Effector memory CD8-positive, alpha-beta T cell (primary cell): ENCODE results near the gene TIMM8A.
"Not testable (repeated sequence)": the region's sequence is repeated elsewhere in the genome, so short reads cannot be mapped to it uniquely, and the experiment has no call there.

Experiments
- ATAC-seq: fragments of 150-1000 bp; cut with Tn5 transposase; replicated peaks from 2 replicates; pipeline ENCODE4 v1.10.0; 2021; ENCODE audit warnings: mild to moderate bottlenecking, moderate library complexity
- DNase-seq, 3 experiments: peaks; one replicate each; pipeline ENCODE4 v3.0.0; 2021
- H3K27ac Mint-ChIP-seq, 2 donors: one replicate each; pipeline ENCODE4 v1.8.0; 2022; ENCODE audit warnings: mild to moderate bottlenecking in 2 of 2, mixed read lengths in 2 of 2, moderate library complexity in 2 of 2
- H3K27me3 Mint-ChIP-seq, 2 donors: one replicate each; pipeline ENCODE4 v1.8.0; 2022; ENCODE audit warnings: mixed read lengths in 2 of 2
- H3K36me3 Mint-ChIP-seq: one replicate; pipeline ENCODE4 v1.8.0; 2022; ENCODE audit warnings: mild to moderate bottlenecking, moderate library complexity, mixed read lengths; ENCODE audit not compliant: insufficient read depth
- H3K4me1 Mint-ChIP-seq, 2 donors: one replicate each; pipeline ENCODE4 v1.8.0; 2022; ENCODE audit warnings: low read depth in 2 of 2, mixed read lengths in 2 of 2
- H3K4me3 Mint-ChIP-seq, 2 donors: one replicate each; pipeline ENCODE4 v1.8.0; 2022; ENCODE audit warnings: mild to moderate bottlenecking in 2 of 2, mixed read lengths in 2 of 2, moderate library complexity in 2 of 2
- H3K9me3 Mint-ChIP-seq, 2 donors: one replicate each; pipeline ENCODE4 v1.8.0; 2022; ENCODE audit warnings: mixed read lengths in 2 of 2

Gene TIMM8A

DNA sequence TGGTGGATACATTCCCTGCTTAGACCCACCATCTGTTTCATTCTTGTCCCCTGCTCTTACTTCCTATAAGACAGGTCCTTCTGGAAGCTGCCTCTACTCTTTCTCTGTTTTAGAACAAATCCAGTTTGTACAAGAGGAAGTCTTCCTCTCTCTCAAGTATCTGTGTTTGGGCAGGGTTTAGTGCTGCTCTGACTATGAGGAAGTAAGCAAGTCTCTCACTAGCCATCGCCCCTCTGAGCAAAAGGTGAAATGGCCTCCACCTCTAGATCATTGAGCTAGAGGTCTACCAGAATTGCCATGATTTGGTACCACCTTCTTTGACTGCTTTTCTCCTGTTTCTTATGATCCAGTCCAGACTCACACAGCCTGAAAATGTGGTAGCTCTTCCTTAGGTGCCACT is 29.0 kb upstream of the TIMM8A start:
- DNase-seq, result no peak
- Mint-ChIP-seq H3K4me1 (no peaks in the 10 kb centered on the region), H3K9me3 (no peaks in the 10 kb centered on the region), H3K27me3 (no peaks in the 10 kb centered on the region), H3K27ac (no peak overlapping the region), H3K36me3 (no peaks in the 10 kb centered on the region), H3K4me3 (no peak overlapping the region)
- ATAC-seq, result no peak

DNA sequence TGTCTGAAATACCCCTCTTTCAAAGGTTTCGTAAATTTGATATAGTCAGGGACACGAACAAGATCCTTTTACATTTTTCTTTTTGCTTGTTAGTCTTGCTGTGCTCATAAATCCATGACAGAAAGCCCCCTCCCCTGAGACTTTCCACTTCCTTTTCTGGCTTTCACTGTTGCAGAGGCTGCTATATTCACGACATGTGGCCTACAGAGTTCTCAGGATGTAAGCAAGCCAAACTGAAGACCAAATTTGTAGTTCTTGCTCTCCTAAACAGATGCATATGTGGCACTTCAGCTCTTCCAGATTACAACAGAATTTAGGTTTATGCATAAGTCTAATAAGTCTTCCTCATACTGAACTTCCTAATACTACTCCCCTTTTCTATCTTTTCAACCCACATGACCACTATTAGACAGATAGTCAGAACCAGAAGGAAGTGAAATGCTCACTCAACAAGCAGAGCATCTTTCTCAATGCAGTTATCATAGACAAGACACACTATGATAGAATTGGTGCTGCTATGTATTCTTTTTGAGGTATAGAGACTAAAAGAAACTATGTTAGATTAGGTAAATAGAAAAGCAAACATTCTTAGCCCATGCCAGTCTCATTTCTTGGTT is 22.5 kb upstream of the TIMM8A start:
- ATAC-seq (no peak), DNase-seq (no peak)
- Mint-ChIP-seq H3K27ac (no peak overlapping the region), H3K4me3 (no peak overlapping the region), H3K36me3 (no peaks in the 10 kb centered on the region), H3K27me3 (no peaks in the 10 kb centered on the region), H3K4me1 (no peaks in the 10 kb centered on the region), H3K9me3 (no peaks in the 10 kb centered on the region)

DNA sequence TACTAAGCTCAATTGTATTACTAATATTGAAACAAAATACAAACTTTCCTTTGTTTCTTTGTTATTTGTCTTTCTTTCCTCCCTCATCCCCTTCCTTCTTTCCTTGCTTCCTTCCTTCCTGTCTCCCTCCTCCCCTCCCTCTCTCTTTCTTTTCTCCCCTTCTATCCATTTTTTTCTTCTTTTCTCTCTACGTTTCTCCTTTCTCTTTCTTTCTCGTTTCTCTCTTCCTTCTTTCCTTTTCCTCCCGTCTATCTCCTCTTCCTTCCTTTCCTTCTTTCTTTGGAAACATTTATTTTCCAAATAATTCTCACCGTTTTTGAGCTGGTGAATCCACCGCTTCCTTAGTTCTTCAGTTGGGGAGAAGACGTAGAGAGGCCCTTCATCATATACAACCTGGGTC is 21.1 kb upstream of the TIMM8A start:
- DNase-seq, result no peak
- no peaks in the 10 kb centered on the region for H3K36me3 Mint-ChIP-seq
- H3K4me3 Mint-ChIP-seq, result no peak overlapping the region
- no peaks in the 10 kb centered on the region for H3K9me3 Mint-ChIP-seq
- no peaks in the 10 kb centered on the region for H3K27me3 Mint-ChIP-seq
- no peaks in the 10 kb centered on the region for H3K4me1 Mint-ChIP-seq
- no peak overlapping the region for H3K27ac Mint-ChIP-seq
- ATAC-seq, result no peak

DNA sequence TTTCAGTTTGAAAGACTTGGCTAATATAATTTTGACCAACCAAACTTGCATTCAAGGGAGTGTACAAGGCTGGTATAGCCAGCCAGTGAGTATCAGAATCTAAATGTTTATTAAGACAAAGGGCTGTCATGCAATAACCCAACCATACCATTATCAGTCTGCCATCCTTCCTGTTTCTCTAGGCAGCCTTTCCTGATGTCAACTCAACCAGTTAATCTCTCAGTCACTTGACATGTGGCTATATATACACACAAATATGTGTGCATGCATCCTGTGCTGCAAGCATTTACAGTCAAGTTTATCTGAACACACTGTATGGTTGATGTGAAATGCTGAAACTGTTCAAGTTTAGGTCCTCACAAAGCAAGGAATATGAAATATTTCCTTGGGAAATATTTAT is 20.3 kb upstream of the TIMM8A start:
- Mint-ChIP-seq H3K4me1 (no peaks in the 10 kb centered on the region), H3K9me3 (no peaks in the 10 kb centered on the region), H3K36me3 (no peaks in the 10 kb centered on the region), H3K4me3 (no peak overlapping the region), H3K27ac (no peak overlapping the region), H3K27me3 (no peaks in the 10 kb centered on the region)
- no peak for DNase-seq
- no peak for ATAC-seq

DNA sequence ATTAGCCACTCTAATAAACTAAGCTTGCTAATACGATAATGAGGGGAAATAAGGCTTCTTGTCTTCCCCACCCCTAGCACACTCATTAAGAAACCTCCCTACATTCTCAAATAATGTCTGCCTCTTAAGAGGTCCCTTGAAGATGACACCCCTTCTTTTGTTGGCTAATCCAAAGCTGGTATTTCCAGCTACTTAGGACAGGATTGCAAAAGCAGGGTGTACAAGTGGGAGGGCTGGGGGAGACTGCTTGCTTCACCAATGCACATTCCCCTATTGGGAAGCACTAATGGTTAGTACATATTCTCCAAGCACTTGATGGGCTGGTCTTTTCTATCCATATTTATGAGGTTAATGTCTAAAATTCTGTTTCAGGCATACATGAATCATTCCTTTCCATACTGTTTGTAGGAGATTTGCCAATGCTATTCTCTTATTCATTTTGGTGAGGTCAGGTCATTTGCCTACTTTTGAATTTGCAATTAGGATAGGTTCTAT is 16.8 kb upstream of the TIMM8A start:
- no peaks in the 10 kb centered on the region for H3K9me3 Mint-ChIP-seq
- no peak for DNase-seq
- no peak overlapping the region for H3K27ac Mint-ChIP-seq
- no peaks in the 10 kb centered on the region for H3K27me3 Mint-ChIP-seq
- no peaks in the 10 kb centered on the region for H3K4me1 Mint-ChIP-seq
- ATAC-seq, result no peak
- no peak overlapping the region for H3K4me3 Mint-ChIP-seq
- H3K36me3 Mint-ChIP-seq, result peaks cover 3% of the 10 kb centered on the region

DNA sequence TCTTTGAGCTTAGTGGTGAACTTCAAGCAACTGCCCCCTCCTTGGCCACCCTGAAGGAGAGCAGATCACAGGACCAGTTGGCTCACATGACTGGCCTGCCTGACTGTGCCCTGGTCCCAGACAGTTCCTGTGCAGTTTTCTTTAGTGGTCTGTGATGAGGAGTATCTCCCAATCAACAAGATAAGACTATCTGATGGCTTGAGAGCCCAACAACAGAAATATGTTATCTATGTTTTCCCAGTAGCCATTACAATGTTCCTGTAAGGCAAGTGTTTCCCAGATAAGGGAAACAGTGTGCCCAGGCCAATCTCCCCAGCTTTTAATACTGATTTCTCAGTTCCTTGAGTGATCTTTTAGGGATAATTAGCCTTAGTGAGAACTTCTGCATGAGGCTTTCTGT is 14.2 kb upstream of the TIMM8A start:
- Mint-ChIP-seq H3K9me3 (no peaks in the 10 kb centered on the region), H3K27me3 (no peaks in the 10 kb centered on the region)
- ATAC-seq, result no peak

DNA sequence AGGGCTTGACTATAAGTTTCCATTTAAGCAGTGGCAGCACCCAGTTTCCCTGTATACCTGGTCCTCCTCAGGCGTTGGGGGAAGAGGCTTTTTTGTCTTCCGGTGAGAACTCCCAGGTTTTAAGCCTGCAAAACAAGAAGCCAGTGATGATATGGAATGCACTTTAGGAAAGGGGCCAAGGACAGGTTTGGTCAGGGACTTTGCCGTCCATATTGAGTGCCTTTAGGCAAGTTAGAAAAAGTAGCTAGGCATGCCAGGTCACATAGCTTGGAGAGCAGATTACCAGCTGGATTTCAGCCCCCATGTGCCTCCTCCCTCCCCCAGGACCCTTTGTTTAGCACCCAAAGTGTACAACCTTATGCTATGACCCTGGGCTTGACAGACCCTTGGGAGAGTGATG is 13.6 kb upstream of the TIMM8A start:
- H3K27me3 Mint-ChIP-seq, result no peaks in the 10 kb centered on the region
- ATAC-seq (no peak), DNase-seq (no peak)
- no peak overlapping the region for H3K4me3 Mint-ChIP-seq
- H3K27ac Mint-ChIP-seq, result no peak overlapping the region
- peaks cover 0 to 5% of the 10 kb centered on the region in 2 donors for H3K4me1 Mint-ChIP-seq
- no peaks in the 10 kb centered on the region for H3K9me3 Mint-ChIP-seq
- H3K36me3 Mint-ChIP-seq, result peaks cover 3% of the 10 kb centered on the region

More for the DNA sequence above, 14.2 kb upstream of the TIMM8A start:
- no peak for DNase-seq
- Mint-ChIP-seq H3K4me1 (peaks cover 0 to 5% of the 10 kb centered on the region in 2 donors), H3K36me3 (peaks cover 3% of the 10 kb centered on the region), H3K4me3 (no peak overlapping the region), H3K27ac (no peak overlapping the region)

DNA sequence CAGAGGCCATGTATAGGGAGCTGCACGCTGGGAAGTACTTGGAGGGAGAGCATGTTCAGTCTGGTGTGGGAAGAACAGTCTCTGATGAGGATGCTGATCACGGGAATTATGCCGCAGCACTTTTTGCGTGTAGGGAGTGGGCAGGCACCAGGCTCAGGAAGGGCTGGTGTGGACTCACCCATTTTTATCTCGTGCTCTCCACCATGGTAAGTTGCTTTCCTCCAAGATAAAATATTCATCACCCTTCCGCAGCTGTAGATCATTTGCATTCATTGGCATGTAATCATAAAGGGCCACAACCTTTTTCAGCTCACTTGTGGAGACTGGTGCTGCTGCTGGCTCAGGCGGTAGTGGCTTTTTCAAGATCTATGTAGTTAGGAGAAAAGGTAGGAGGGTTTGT is 11.8 kb upstream of the TIMM8A start:
- H3K36me3 Mint-ChIP-seq, result peaks cover 3% of the 10 kb centered on the region
- DNase-seq (no peak), ATAC-seq (no peak)
- H3K4me1 Mint-ChIP-seq, result peaks cover 0 to 5% of the 10 kb centered on the region in 2 donors
- H3K4me3 Mint-ChIP-seq, result no peak overlapping the region
- H3K27ac Mint-ChIP-seq, result no peak overlapping the region
- H3K9me3 Mint-ChIP-seq, result no peaks in the 10 kb centered on the region
- H3K27me3 Mint-ChIP-seq, result no peaks in the 10 kb centered on the region

DNA sequence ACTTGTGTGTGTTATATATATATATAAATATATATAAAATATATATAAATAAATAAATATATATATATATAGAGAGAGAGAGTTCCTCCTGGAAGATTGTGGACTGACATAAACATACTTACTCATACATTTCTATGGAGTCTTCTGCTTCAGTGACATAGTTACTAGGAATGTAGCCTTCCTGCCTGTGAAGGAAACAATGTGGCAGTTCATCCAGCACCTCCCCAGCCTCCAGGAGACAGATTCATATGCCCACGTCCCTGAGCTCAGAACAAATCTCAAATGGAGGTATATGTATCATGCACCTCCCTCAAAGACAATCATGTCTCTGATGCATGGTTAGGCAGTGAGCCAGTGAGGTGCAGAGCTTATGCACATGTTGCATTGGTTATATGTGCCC is 11.4 kb upstream of the TIMM8A start:
- Mint-ChIP-seq H3K4me1 (peaks cover 0 to 5% of the 10 kb centered on the region in 2 donors), H3K27me3 (no peaks in the 10 kb centered on the region), H3K36me3 (peaks cover 3% of the 10 kb centered on the region), H3K9me3 (no peaks in the 10 kb centered on the region), H3K4me3 (no peak overlapping the region), H3K27ac (no peak overlapping the region)
- DNase-seq (no peak), ATAC-seq (no peak)

DNA sequence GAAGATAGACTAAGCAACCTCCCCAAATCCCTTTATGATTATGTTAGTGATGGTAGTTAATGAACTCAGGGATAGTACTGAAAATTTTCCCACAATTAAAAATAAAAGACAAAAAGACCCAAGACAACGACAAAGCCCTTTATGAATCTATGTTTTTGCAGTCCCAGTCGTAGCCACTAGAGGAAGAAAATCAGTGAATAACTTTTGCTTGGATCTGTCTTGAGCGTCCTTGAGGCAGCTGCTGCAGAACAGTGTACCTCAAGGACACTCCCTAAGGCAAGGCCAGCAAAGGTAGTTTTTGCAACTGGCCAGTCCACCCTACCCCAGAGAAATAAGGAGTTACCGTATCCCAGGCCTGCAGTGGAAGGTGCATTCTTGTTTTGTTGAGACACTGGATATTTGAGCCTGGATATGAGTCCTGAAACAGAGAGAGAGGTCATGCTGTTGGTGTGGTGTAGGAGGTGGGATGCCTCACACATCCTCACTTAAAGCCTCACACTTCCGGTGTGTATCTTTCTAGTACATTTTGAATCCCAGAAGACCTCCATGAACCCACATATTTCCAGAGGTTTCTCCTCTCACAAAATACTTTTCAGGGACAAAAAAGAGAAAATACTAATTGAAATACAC is 8.7 kb upstream of the TIMM8A start:
- H3K27ac Mint-ChIP-seq, result no peak overlapping the region
- H3K4me1 Mint-ChIP-seq, result peaks cover 0 to 5% of the 10 kb centered on the region in 2 donors
- ATAC-seq, result no peak
- H3K9me3 Mint-ChIP-seq, result no peaks in the 10 kb centered on the region
- H3K4me3 Mint-ChIP-seq, result no peak overlapping the region
- DNase-seq, result no peak
- H3K36me3 Mint-ChIP-seq, result peaks cover 3% of the 10 kb centered on the region
- H3K27me3 Mint-ChIP-seq, result no peaks in the 10 kb centered on the region

DNA sequence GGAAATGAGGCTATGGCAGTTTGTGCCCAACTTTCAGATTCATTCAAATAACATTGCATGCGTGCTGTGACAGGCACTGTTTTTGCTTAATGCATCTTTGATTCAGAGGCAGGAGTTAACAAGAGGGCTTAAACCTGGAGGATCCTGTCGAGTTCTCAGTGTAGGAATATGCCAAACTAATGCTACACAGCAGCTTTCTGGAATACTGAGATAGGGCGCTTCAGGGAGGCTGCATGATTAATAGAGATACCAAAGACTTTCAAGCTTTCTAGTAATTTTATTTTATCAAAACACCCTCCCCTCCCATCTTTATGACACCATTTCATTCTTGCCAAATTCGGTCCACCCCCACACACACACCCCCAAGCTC is 636 bp upstream of the TIMM8A start:
- Mint-ChIP-seq H3K36me3 (peaks cover 12% of the 10 kb centered on the region), H3K27ac (peak overlapping the region; percentile 90 to 91), H3K4me1 (peaks cover 2 to 5% of the 10 kb centered on the region in 2 donors), H3K9me3 (no peaks in the 10 kb centered on the region), H3K27me3 (no peaks in the 10 kb centered on the region), H3K4me3 (peak overlapping the region; percentile 89)
- ATAC-seq (no peak), DNase-seq (no peak)

DNA sequence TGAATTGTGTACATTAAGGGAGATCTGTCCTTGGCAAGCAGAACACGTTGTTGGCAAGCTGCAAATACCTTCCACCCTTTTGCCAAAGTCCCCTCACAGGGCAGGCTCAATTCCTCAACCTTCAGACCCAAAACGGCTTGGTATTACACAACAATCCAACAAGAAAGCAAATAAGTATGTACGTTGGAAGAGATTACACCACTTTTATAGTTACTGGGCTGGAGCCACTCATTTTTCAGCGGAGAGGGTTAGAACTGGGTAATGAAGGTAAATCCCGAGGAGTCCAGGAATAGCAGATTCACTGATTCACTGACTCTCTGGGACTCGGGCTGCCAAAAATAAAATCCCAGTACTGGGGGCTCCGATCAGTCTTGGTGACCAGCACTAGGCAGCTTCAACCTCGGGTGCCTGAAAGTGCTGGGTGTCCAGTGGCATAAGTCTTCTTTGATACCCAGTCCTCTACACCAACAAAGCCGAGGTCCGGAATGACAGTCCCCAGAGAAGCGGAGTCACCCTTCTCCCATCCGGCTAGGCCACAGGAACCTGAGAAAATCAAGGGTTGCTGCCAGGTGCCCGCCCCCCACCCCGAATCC is 587 bp downstream of the TIMM8A start:
- H3K36me3 Mint-ChIP-seq, result peaks cover 18% of the 10 kb centered on the region
- H3K27ac Mint-ChIP-seq, result peak overlapping the region; percentile 90 to 91
- H3K9me3 Mint-ChIP-seq, result no peaks in the 10 kb centered on the region
- peak overlapping the region; percentile 89 for H3K4me3 Mint-ChIP-seq
- no peaks in the 10 kb centered on the region for H3K27me3 Mint-ChIP-seq
- H3K4me1 Mint-ChIP-seq, result peaks cover 2 to 5% of the 10 kb centered on the region in 2 donors
- ATAC-seq (no peak), DNase-seq (peak in 1 of 3 experiments; percentile 2)

DNA sequence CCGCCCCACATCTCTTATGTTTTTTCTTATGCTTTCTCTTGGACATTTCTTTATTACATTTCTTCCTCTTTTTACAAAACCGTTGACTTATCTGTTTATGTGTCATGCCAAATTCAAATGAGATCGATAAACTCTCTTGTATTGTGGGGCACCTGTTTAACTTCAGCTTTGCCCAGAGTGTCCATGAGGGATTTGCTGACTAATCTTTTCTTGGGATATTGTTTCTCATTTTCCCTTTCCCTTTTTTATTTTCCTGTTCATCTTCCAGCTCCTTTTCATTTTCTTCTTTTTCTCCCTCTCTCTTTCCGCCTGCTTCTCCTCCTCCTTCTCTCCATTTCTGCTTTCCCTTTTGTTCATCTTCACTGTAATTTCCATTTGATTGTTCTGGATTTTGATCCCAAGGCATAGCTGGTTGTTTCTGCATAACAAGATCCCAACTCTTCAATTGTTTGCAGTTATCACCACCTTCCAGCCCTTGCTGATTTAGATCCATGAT is 10.7 kb downstream of the TIMM8A start:
- H3K27ac Mint-ChIP-seq, result no peak overlapping the region
- H3K4me1 Mint-ChIP-seq, result no peaks in the 10 kb centered on the region
- H3K4me3 Mint-ChIP-seq, result no peak overlapping the region
- no peak for ATAC-seq
- H3K27me3 Mint-ChIP-seq, result no peaks in the 10 kb centered on the region
- no peaks in the 10 kb centered on the region for H3K9me3 Mint-ChIP-seq
- no peak for DNase-seq
- H3K36me3 Mint-ChIP-seq, result no peaks in the 10 kb centered on the region

DNA sequence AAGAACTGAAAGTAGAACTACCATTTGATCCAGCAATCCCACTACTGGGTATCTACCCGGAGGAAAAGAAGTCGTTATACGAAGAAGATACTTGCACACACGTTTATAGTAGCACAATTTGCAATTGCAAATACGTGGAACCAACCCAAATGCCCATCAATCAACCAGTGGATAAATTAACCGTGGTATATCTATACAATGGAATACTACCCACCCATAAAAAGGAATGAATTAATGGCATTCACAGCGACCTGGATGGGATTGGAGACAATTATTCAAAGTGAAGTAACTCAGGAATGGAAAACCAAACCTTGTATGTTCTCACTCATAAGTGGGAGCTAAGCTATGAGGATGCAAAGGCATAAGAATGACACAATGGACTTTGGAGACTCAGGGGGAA is 14.2 kb downstream of the TIMM8A start:
- not testable (repeated sequence) for H3K27ac Mint-ChIP-seq, H3K36me3 Mint-ChIP-seq, H3K4me3 Mint-ChIP-seq, H3K4me1 Mint-ChIP-seq, H3K27me3 Mint-ChIP-seq, ATAC-seq, H3K9me3 Mint-ChIP-seq, DNase-seq
